ENCODE results near the gene NUP210L.
A peak's percentile ranks its signal among the peaks of the same experiment; 100 is the strongest.

NUP210L gene

GRCh38 chr1:153977250-153978240 is 177.3 kb downstream of the NUP210L start, which contains the start of gene JTB:
Gene JTB, minus strand, starts transcription at chr1:153977674. Its CDS starts 422 bp downstream, at chr1:153977252.
- DNase-seq (ENCODE audit: low read depth), result no peak
- H3K4me3 ChIP-seq (ENCODE audit: control insufficient read depth, low read depth, low read length), result peak within 1 kb of the TSS; percentile 89
- TF ChIP-seq, protein P1, sequence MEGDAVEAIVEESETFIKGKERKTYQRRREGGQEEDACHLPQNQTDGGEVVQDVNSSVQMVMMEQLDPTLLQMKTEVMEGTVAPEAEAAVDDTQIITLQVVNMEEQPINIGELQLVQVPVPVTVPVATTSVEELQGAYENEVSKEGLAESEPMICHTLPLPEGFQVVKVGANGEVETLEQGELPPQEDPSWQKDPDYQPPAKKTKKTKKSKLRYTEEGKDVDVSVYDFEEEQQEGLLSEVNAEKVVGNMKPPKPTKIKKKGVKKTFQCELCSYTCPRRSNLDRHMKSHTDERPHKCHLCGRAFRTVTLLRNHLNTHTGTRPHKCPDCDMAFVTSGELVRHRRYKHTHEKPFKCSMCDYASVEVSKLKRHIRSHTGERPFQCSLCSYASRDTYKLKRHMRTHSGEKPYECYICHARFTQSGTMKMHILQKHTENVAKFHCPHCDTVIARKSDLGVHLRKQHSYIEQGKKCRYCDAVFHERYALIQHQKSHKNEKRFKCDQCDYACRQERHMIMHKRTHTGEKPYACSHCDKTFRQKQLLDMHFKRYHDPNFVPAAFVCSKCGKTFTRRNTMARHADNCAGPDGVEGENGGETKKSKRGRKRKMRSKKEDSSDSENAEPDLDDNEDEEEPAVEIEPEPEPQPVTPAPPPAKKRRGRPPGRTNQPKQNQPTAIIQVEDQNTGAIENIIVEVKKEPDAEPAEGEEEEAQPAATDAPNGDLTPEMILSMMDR (IDR thresholded peaks at IDR 0.05; ENCODE audit: control insufficient read depth, insufficient read depth, low read depth, low read length, missing control alignments), result no peak

DNA sequence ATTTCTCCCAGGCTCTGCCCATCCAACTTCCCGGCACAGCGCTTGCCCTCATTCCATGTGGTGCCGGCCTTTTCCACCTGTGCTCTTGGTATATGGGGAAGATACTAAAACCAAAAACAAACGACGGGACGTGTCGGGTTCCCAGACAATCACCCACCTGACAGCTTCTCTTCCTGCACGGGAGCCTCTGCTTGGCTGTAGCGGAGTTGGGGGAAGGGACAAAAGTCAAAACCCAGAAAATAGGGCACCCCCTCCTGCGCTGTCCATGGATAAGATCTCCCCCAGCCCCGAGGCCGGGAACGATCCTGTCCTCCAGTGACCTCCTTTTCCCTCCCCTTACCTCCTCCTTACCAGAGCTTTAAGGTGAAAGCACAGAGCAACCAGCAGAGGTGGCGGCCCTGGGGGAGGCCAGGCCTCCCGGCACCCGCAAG is 178.0 kb downstream of the NUP210L start:
- TF ChIP-seq, protein P1 (IDR thresholded peaks at IDR 0.05; ENCODE audit: control insufficient read depth, insufficient read depth, low read depth, low read length, missing control alignments), result no peak
- peak overlapping the region; percentile 89 for H3K4me3 ChIP-seq (ENCODE audit: control insufficient read depth, low read depth, low read length)
- DNase-seq (ENCODE audit: low read depth), result no peak

GRCh38 chr1:153973525-153973924 is 181.3 kb downstream of the NUP210L start:
- TF ChIP-seq, protein P1 (IDR thresholded peaks at IDR 0.05; ENCODE audit: control insufficient read depth, insufficient read depth, low read depth, low read length, missing control alignments), result no peak
- no peak for DNase-seq (ENCODE audit: low read depth)
- H3K4me3 ChIP-seq (ENCODE audit: control insufficient read depth, low read depth, low read length), result no peak overlapping the region

DNA sequence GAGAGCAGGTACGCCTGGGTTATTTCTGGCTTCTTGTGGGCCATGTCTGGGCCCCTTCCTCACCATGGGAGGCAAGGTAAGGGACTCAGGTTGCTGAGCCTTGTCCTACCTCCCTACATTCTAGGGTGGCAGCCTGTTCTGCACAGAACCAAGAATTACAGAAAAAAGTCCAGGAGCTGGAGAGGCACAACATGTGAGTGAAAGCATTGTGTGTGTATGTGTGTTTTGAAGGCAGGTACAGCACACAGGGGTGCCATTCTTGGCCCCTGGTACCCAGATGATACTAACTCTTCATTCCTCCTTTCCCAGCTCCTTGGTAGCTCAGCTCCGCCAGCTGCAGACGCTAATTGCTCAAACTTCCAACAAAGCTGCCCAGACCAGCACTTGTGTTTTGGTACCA is 181.8 kb downstream of the NUP210L start:
- TF ChIP-seq, protein P1 (IDR thresholded peaks at IDR 0.05; ENCODE audit: control insufficient read depth, insufficient read depth, low read depth, low read length, missing control alignments), result no peak
- no peak overlapping the region for H3K4me3 ChIP-seq (ENCODE audit: control insufficient read depth, low read depth, low read length)
- no peak for DNase-seq (ENCODE audit: low read depth)

DNA sequence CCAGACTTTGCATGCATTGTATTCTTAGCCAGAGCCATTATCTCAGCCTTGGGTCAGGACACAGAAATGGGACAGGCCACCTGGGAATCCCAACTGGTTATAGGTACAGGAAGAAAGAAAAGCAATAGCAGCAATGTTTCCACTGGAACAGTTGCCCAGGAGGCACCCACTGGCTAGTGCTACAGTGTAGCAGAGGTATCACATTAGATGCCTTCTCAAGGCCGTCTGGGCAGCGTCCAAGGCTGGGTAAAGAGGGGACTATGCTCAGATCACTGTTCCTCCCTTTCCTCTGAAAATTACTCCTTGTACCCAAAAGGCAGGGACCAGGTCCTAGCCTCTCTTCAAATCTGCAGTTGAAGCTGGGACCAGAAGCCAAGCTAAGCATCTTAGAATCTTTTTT is 184.5 kb downstream of the NUP210L start:
- TF ChIP-seq, protein P1 (IDR thresholded peaks at IDR 0.05; ENCODE audit: control insufficient read depth, insufficient read depth, low read depth, low read length, missing control alignments), result no peak
- H3K4me3 ChIP-seq (ENCODE audit: control insufficient read depth, low read depth, low read length), result no peak overlapping the region
- DNase-seq (ENCODE audit: low read depth), result no peak

DNA sequence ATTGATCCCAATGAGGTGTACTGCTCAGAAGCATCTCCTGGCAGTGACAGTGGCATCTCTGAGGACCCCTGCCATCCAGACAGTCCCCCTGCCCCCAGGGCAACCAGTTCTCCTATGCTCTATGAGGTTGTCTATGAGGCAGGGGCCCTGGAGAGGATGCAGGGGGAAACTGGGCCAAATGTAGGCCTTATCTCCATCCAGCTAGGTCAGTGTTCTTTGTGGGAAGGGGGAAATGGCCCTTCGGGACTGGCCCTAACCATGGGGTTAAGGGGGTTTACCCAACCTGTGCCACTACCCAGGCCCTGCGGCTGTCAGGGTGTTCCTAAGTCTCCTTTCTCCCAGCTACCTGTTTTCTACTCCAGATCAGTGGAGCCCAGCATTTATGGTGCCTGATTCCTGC is 185.9 kb downstream of the NUP210L start:
- no peak for DNase-seq (ENCODE audit: low read depth)
- H3K4me3 ChIP-seq (ENCODE audit: control insufficient read depth, low read depth, low read length), result no peak overlapping the region
- TF ChIP-seq, protein P1 (IDR thresholded peaks at IDR 0.05; ENCODE audit: control insufficient read depth, insufficient read depth, low read depth, low read length, missing control alignments), result no peak

Data from AG09309 (cell line).